Tibial nerve (tissue), 3 donors: ENCODE measurements around the gene PTPRU.

Experiments used
- POLR2A ChIP-seq, 2 donors: fragments of 450-650 bp; IDR thresholded peaks; one replicate each; pipeline ENCODE4 v1.6.1; 2017; ENCODE audit warnings: antibody characterized with exemption in 2 of 2, mild to moderate bottlenecking in 2 of 2, moderate library complexity in 2 of 2
- TF ChIP-seq, protein P1 (sequence below), 5 experiments: fragments of 200-600 bp in 3 of 5; fragments of 450-650 bp in 2 of 5; sonication (generic) in 3 of 5; IDR thresholded peaks; one replicate each; pipeline ENCODE4 v1.5.1; 2016 to 2019; ENCODE audit warnings: antibody characterized with exemption in 5 of 5, mild to moderate bottlenecking in 3 of 5, moderate library complexity in 2 of 5

GRCh38 chr1:29325675-29326074, 89.4 kb downstream of the PTPRU start:
- TF ChIP-seq, protein P1, sequence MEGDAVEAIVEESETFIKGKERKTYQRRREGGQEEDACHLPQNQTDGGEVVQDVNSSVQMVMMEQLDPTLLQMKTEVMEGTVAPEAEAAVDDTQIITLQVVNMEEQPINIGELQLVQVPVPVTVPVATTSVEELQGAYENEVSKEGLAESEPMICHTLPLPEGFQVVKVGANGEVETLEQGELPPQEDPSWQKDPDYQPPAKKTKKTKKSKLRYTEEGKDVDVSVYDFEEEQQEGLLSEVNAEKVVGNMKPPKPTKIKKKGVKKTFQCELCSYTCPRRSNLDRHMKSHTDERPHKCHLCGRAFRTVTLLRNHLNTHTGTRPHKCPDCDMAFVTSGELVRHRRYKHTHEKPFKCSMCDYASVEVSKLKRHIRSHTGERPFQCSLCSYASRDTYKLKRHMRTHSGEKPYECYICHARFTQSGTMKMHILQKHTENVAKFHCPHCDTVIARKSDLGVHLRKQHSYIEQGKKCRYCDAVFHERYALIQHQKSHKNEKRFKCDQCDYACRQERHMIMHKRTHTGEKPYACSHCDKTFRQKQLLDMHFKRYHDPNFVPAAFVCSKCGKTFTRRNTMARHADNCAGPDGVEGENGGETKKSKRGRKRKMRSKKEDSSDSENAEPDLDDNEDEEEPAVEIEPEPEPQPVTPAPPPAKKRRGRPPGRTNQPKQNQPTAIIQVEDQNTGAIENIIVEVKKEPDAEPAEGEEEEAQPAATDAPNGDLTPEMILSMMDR (IDR thresholded peaks at IDR 0.05): no peak
- no peak for TF ChIP-seq POLR2A (IDR thresholded peaks at IDR 0.05)
